ENCODE results near the gene SIMC1. TPM values are rescaled to one million over a fixed set of nuclear protein-coding genes. Genes with fewer than 3 reads are reported as not detected.
"Not testable (repeated sequence)": the region's sequence is repeated elsewhere in the genome, so short reads cannot be mapped to it uniquely, and the experiment has no call there.

Gene SIMC1
- total RNA-seq, 1 donor from 2014 or later = 43.6 TPM

GRCh38 chr5:176216393-176216916, 21.8 kb upstream of the SIMC1 start:
- H3K4me1 Mint-ChIP-seq; H3K36me3 Mint-ChIP-seq (ENCODE audit: low read depth); DNase-seq (ENCODE audit: low read depth, low spot score); H3K4me3 Mint-ChIP-seq; H3K27ac Mint-ChIP-seq (ENCODE audit: unreplicated experiment); H3K9me3 Mint-ChIP-seq; H3K27me3 Mint-ChIP-seq (ENCODE audit: low read depth): not testable (repeated sequence)

GRCh38 chr5:176217188-176217729, 21.0 kb upstream of the SIMC1 start:
- not testable (repeated sequence) for H3K27me3 Mint-ChIP-seq (ENCODE audit: low read depth); H3K9me3 Mint-ChIP-seq; H3K4me1 Mint-ChIP-seq; H3K36me3 Mint-ChIP-seq (ENCODE audit: low read depth); H3K4me3 Mint-ChIP-seq; H3K27ac Mint-ChIP-seq (ENCODE audit: unreplicated experiment); DNase-seq (ENCODE audit: low read depth, low spot score)

- not testable (repeated sequence) for H3K27ac Mint-ChIP-seq (ENCODE audit: unreplicated experiment); H3K4me3 Mint-ChIP-seq; DNase-seq (ENCODE audit: low read depth, low spot score); H3K9me3 Mint-ChIP-seq; H3K4me1 Mint-ChIP-seq; H3K27me3 Mint-ChIP-seq (ENCODE audit: low read depth); H3K36me3 Mint-ChIP-seq (ENCODE audit: low read depth)
Measured at GRCh38 chr5:176217764-176218163, 20.5 kb upstream of the SIMC1 start.

- H3K27ac Mint-ChIP-seq (ENCODE audit: unreplicated experiment); DNase-seq (ENCODE audit: low read depth, low spot score); H3K9me3 Mint-ChIP-seq; H3K4me1 Mint-ChIP-seq; H3K36me3 Mint-ChIP-seq (ENCODE audit: low read depth); H3K4me3 Mint-ChIP-seq; H3K27me3 Mint-ChIP-seq (ENCODE audit: low read depth): not testable (repeated sequence)
Measured at GRCh38 chr5:176222006-176222405, 16.2 kb upstream of the SIMC1 start.

- not testable (repeated sequence) for H3K36me3 Mint-ChIP-seq (ENCODE audit: low read depth); H3K9me3 Mint-ChIP-seq; H3K27me3 Mint-ChIP-seq (ENCODE audit: low read depth); DNase-seq (ENCODE audit: low read depth, low spot score); H3K4me3 Mint-ChIP-seq; H3K4me1 Mint-ChIP-seq; H3K27ac Mint-ChIP-seq (ENCODE audit: unreplicated experiment)
Measured at GRCh38 chr5:176228358-176228757, 9.9 kb upstream of the SIMC1 start.

GRCh38 chr5:176233253-176233652, 5.0 kb upstream of the SIMC1 start:
- not testable (repeated sequence) for H3K4me1 Mint-ChIP-seq, H3K4me3 Mint-ChIP-seq

GRCh38 chr5:176235155-176235554, 3.1 kb upstream of the SIMC1 start:
- TF ChIP-seq CTCF (conservative IDR thresholded peaks at IDR 0.05) = peak; percentile 62
- H3K4me1 Mint-ChIP-seq; DNase-seq (ENCODE audit: low read depth, low spot score); H3K36me3 Mint-ChIP-seq (ENCODE audit: low read depth); H3K27ac Mint-ChIP-seq (ENCODE audit: unreplicated experiment); H3K27me3 Mint-ChIP-seq (ENCODE audit: low read depth); H3K9me3 Mint-ChIP-seq: not testable (repeated sequence)
- H3K4me3 Mint-ChIP-seq = peak overlapping the region; percentile 80

More at GRCh38 chr5:176233253-176233652, 5.0 kb upstream of the SIMC1 start:
- H3K9me3 Mint-ChIP-seq; H3K36me3 Mint-ChIP-seq (ENCODE audit: low read depth); DNase-seq (ENCODE audit: low read depth, low spot score); H3K27me3 Mint-ChIP-seq (ENCODE audit: low read depth); H3K27ac Mint-ChIP-seq (ENCODE audit: unreplicated experiment): not testable (repeated sequence)

GRCh38 chr5:176238645-176239283, 540 bp downstream of the SIMC1 start:
- not testable (repeated sequence) for H3K36me3 Mint-ChIP-seq (ENCODE audit: low read depth); H3K9me3 Mint-ChIP-seq; H3K4me1 Mint-ChIP-seq; H3K27me3 Mint-ChIP-seq (ENCODE audit: low read depth); H3K27ac Mint-ChIP-seq (ENCODE audit: unreplicated experiment); DNase-seq (ENCODE audit: low read depth, low spot score); H3K4me3 Mint-ChIP-seq

GRCh38 chr5:176239304-176239703, 1.1 kb downstream of the SIMC1 start:
- not testable (repeated sequence) for H3K27me3 Mint-ChIP-seq (ENCODE audit: low read depth); H3K36me3 Mint-ChIP-seq (ENCODE audit: low read depth); DNase-seq (ENCODE audit: low read depth, low spot score); H3K4me3 Mint-ChIP-seq; H3K9me3 Mint-ChIP-seq; H3K27ac Mint-ChIP-seq (ENCODE audit: unreplicated experiment); H3K4me1 Mint-ChIP-seq

- not testable (repeated sequence) for DNase-seq (ENCODE audit: low read depth, low spot score); H3K4me1 Mint-ChIP-seq; H3K27me3 Mint-ChIP-seq (ENCODE audit: low read depth); H3K36me3 Mint-ChIP-seq (ENCODE audit: low read depth); H3K4me3 Mint-ChIP-seq; H3K9me3 Mint-ChIP-seq; H3K27ac Mint-ChIP-seq (ENCODE audit: unreplicated experiment)
Measured at GRCh38 chr5:176244318-176244717, 6.1 kb downstream of the SIMC1 start.

GRCh38 chr5:176245074-176245473, 6.8 kb downstream of the SIMC1 start:
- not testable (repeated sequence) for DNase-seq (ENCODE audit: low read depth, low spot score)

GRCh38 chr5:176245489-176245888, 7.3 kb downstream of the SIMC1 start:
- H3K27me3 Mint-ChIP-seq (ENCODE audit: low read depth) = not testable (repeated sequence)
- peaks cover 13% of the 10 kb centered on the region for H3K36me3 Mint-ChIP-seq (ENCODE audit: low read depth)

More at GRCh38 chr5:176245074-176245473, 6.8 kb downstream of the SIMC1 start:
- not testable (repeated sequence) for H3K27ac Mint-ChIP-seq (ENCODE audit: unreplicated experiment); H3K4me1 Mint-ChIP-seq; H3K4me3 Mint-ChIP-seq; H3K36me3 Mint-ChIP-seq (ENCODE audit: low read depth); H3K27me3 Mint-ChIP-seq (ENCODE audit: low read depth); H3K9me3 Mint-ChIP-seq

GRCh38 chr5:176250691-176251090, 12.5 kb downstream of the SIMC1 start:
- not testable (repeated sequence) for H3K27ac Mint-ChIP-seq (ENCODE audit: unreplicated experiment); H3K4me3 Mint-ChIP-seq; H3K9me3 Mint-ChIP-seq; H3K27me3 Mint-ChIP-seq (ENCODE audit: low read depth); H3K4me1 Mint-ChIP-seq; DNase-seq (ENCODE audit: low read depth, low spot score)
- peaks cover 22% of the 10 kb centered on the region for H3K36me3 Mint-ChIP-seq (ENCODE audit: low read depth)

More at GRCh38 chr5:176245489-176245888, 7.3 kb downstream of the SIMC1 start:
- H3K4me1 Mint-ChIP-seq; DNase-seq (ENCODE audit: low read depth, low spot score); H3K4me3 Mint-ChIP-seq; H3K9me3 Mint-ChIP-seq; H3K27ac Mint-ChIP-seq (ENCODE audit: unreplicated experiment): not testable (repeated sequence)
